HEK293 (cell line): ENCODE data around the gene LAX1.

ENCODE experiments used
- CTCF ChIA-PET: fragments of 350-600 bp; formaldehyde crosslinking; extraction: SDS; loops from one replicate; lab custom pipeline; 2021; ENCODE audit warnings: antibody characterized with exemption; lab: Yijun Ruan, JAX
- POLR2A ChIA-PET: fragments of 300-600 bp; formaldehyde crosslinking; extraction: SDS; loops from one replicate; lab custom pipeline; 2020; ENCODE audit warnings: antibody characterized with exemption, inconsistent platforms; lab: Yijun Ruan, JAX
- H3K27ac ChIP-seq: fragments of 200-500 bp; sonication (Bioruptor generic); 2 replicates; pipeline ENCODE4 v1.5.1; 2014; ENCODE audit warnings: low read depth, low read length, control low read depth, inconsistent platforms; ENCODE audit errors: extremely low read depth
- H3K36me3 ChIP-seq, 2 experiments: fragments of 200-500 bp in 1 of 2; sonication (Bioruptor generic) in 1 of 2; 1 replicate in 1 of 2; 2 replicates in 1 of 2; pipeline ENCODE4 v1.5.1; 2014 to 2017; ENCODE audit warnings: inconsistent platforms in 2 of 2, low read length in 2 of 2; ENCODE audit not compliant: control insufficient read depth in 2 of 2, insufficient read depth in 1 of 2
- H3K4me1 ChIP-seq: fragments of 200-500 bp; sonication (Bioruptor generic); 2 replicates; pipeline ENCODE4 v1.5.1; 2014; ENCODE audit warnings: mild to moderate bottlenecking, low read length, inconsistent platforms; ENCODE audit not compliant: control insufficient read depth, insufficient read depth
- H3K4me3 ChIP-seq: 2 replicates; pipeline ENCODE4 v1.5.1; 2011; ENCODE audit warnings: low read depth, mild to moderate bottlenecking, control low read depth, low read length, moderate library complexity
- H3K9me3 ChIP-seq: fragments of 200-500 bp; sonication (Bioruptor generic); 2 replicates; pipeline ENCODE4 v1.5.1; 2014; ENCODE audit warnings: low read depth, low read length, inconsistent platforms; ENCODE audit not compliant: control insufficient read depth, insufficient read depth
- BCL11B ChIP-seq: fragments of 450-650 bp; formaldehyde crosslinking; IDR thresholded peaks from 2 replicates; pipeline ENCODE4 v1.5.1; 2016; ENCODE audit warnings: low read depth, missing biosample characterization, missing genetic modification characterization
- BCL6B ChIP-seq: fragments of 450-650 bp; formaldehyde crosslinking; IDR thresholded peaks from 2 replicates; pipeline ENCODE4 v1.5.1; 2017; ENCODE audit warnings: missing biosample characterization, missing genetic modification characterization
- GLIS1 ChIP-seq: fragments of 450-650 bp; formaldehyde crosslinking; IDR thresholded peaks from 2 replicates; pipeline ENCODE4 v1.5.1; 2016; ENCODE audit warnings: missing biosample characterization, missing genetic modification characterization
- HOXC10 ChIP-seq: sonication (generic); formaldehyde crosslinking; IDR thresholded peaks from 2 replicates; pipeline ENCODE4 v1.8.1; 2023; ENCODE audit warnings: mild to moderate bottlenecking, missing genetic modification reagents
- SALL2 ChIP-seq: fragments of 450-650 bp; formaldehyde crosslinking; IDR thresholded peaks from 2 replicates; pipeline ENCODE4 v1.5.0; 2017; ENCODE audit warnings: missing biosample characterization, mild to moderate bottlenecking, missing genetic modification characterization, borderline replicate concordance
- SCRT2 ChIP-seq: fragments of 450-650 bp; formaldehyde crosslinking; IDR thresholded peaks from 2 replicates; pipeline ENCODE4 v1.5.1; 2016; ENCODE audit warnings: missing biosample characterization, missing genetic modification characterization
- SP2 ChIP-seq: fragments of 450-650 bp; formaldehyde crosslinking; IDR thresholded peaks from 2 replicates; pipeline ENCODE4 v1.5.1; 2016; ENCODE audit warnings: missing biosample characterization, missing genetic modification characterization
- SP3 ChIP-seq: fragments of 450-650 bp; formaldehyde crosslinking; IDR thresholded peaks from 2 replicates; pipeline ENCODE4 v1.5.1; 2016; ENCODE audit warnings: missing biosample characterization, missing genetic modification characterization
- TRIM28 ChIP-seq: IDR thresholded peaks from 2 replicates; pipeline ENCODE4 v1.6.1; 2011; ENCODE audit warnings: low read length, control low read depth, borderline replicate concordance
- ZBTB11 ChIP-seq: fragments of 450-650 bp; formaldehyde crosslinking; conservative IDR thresholded peaks from 2 replicates; pipeline ENCODE4 v1.5.1; 2016; ENCODE audit warnings: low read depth, missing biosample characterization, missing genetic modification characterization
- ZBTB7A ChIP-seq: fragments of 450-650 bp; formaldehyde crosslinking; IDR thresholded peaks from 2 replicates; pipeline ENCODE4 v1.5.1; 2016; ENCODE audit warnings: low read depth, missing biosample characterization, missing genetic modification characterization
- ZFP41 ChIP-seq: fragments of 450-650 bp; formaldehyde crosslinking; IDR thresholded peaks from 2 replicates; pipeline ENCODE4 v1.5.1; 2016; ENCODE audit warnings: missing biosample characterization, missing genetic modification characterization, borderline replicate concordance
- ZFP69B ChIP-seq: fragments of 450-650 bp; formaldehyde crosslinking; IDR thresholded peaks from 2 replicates; pipeline ENCODE4 v1.5.1; 2016; ENCODE audit warnings: missing biosample characterization, missing genetic modification characterization
- ZNF16 ChIP-seq: fragments of 450-650 bp; formaldehyde crosslinking; IDR thresholded peaks from 2 replicates; pipeline ENCODE4 v1.5.1; 2016; ENCODE audit warnings: low read depth, missing biosample characterization, missing genetic modification characterization
- ZNF214 ChIP-seq: fragments of 450-650 bp; formaldehyde crosslinking; IDR thresholded peaks from 2 replicates; pipeline ENCODE4 v1.5.1; 2017; ENCODE audit warnings: missing biosample characterization, mild to moderate bottlenecking, missing genetic modification characterization, borderline replicate concordance
- ZNF311 ChIP-seq: fragments of 450-650 bp; formaldehyde crosslinking; IDR thresholded peaks from 2 replicates; pipeline ENCODE4 v1.5.1; 2017; ENCODE audit warnings: missing biosample characterization, missing genetic modification characterization, borderline replicate concordance
- ZNF324 ChIP-seq: fragments of 450-650 bp; formaldehyde crosslinking; IDR thresholded peaks from 2 replicates; pipeline ENCODE4 v1.5.1; 2016; ENCODE audit warnings: missing biosample characterization, missing genetic modification characterization
- ZNF366 ChIP-seq: fragments of 450-650 bp; formaldehyde crosslinking; conservative IDR thresholded peaks from 2 replicates; pipeline ENCODE4 v1.5.1; 2016; ENCODE audit warnings: missing biosample characterization, missing genetic modification characterization
- ZSCAN18 ChIP-seq: fragments of 450-650 bp; formaldehyde crosslinking; IDR thresholded peaks from 2 replicates; pipeline ENCODE4 v1.5.1; 2016; ENCODE audit warnings: missing biosample characterization, missing genetic modification characterization
- TF ChIP-seq, protein P1 (sequence below): fragments of 450-650 bp; formaldehyde crosslinking; IDR thresholded peaks from 2 replicates; pipeline ENCODE4 v1.5.1; 2017; ENCODE audit warnings: missing biosample characterization, missing genetic modification characterization

Gene LAX1

GRCh38 chr1:203765029-203765837 lies at the start of gene LAX1:
LAX1 (plus strand) TSS chr1:203765183; CDS start chr1:203765566, 383 bp downstream.
- ChIA-PET POLR2A (interaction anchor here (0.5 kb wide), 1 partner anchor 44 kb away, joined by 9 read pairs; no protein-coding TSS in a partner anchor), CTCF (interaction anchor here (0.7 kb wide), 1 partner anchor 14 kb away, joined by 4 read pairs; no protein-coding TSS in a partner anchor)
- no peak within 1 kb of the TSS for H3K27ac ChIP-seq
- H3K4me3 ChIP-seq, result no peak within 1 kb of the TSS
- no peaks in the 10 kb centered on the region for H3K9me3 ChIP-seq
- H3K4me1 ChIP-seq, result no peaks in the 10 kb centered on the region
- TF ChIP-seq ZFP41 (tag by site-specific recombination) (no peak), SCRT2 (tag by site-specific recombination) (peak; percentile 63; the same call in 1 of the 2 replicates), ZSCAN18 (no peak)
- H3K36me3 ChIP-seq, result no peaks in the 10 kb centered on the region

GRCh38 chr1:203717120-203717519 lies 47.9 kb upstream of the LAX1 start:
- POLR2A ChIA-PET, result no interaction called here
- Histone ChIP-seq H3K36me3 (peaks cover 0 to 37% of the 10 kb centered on the region in 2 experiments; a peak in 2 of 3 replicates), H3K27ac (no peak overlapping the region), H3K4me3 (no peak overlapping the region), H3K9me3 (no peaks in the 10 kb centered on the region), H3K4me1 (no peaks in the 10 kb centered on the region)
- TF ChIP-seq ZNF311 (tag by site-specific recombination) (no peak), ZBTB7A (tag by site-specific recombination) (no peak), GLIS1 (tag by site-specific recombination) (no peak), ZNF366 (tag by site-specific recombination) (no peak), TRIM28 (no peak)
- CTCF ChIA-PET, result interaction anchor here (0.7 kb wide), 1 partner anchor 245 kb away, joined by 3 read pairs; no protein-coding TSS in a partner anchor

GRCh38 chr1:203720242-203720641 lies 44.7 kb upstream of the LAX1 start:
- POLR2A ChIA-PET, result interaction anchor here (1.0 kb wide), 1 partner anchor 9 kb away, joined by 5 read pairs; no protein-coding TSS in a partner anchor
- Histone ChIP-seq H3K36me3 (peaks cover 0 to 34% of the 10 kb centered on the region in 2 experiments; a peak in 2 of 3 replicates), H3K9me3 (no peaks in the 10 kb centered on the region), H3K4me3 (no peak overlapping the region), H3K27ac (no peak overlapping the region), H3K4me1 (no peaks in the 10 kb centered on the region)
- CTCF ChIA-PET, result interaction anchor here (0.7 to 2.2 kb wide), 4 partner anchors 15 to 215 kb away, joined by 3 to 15 read pairs (median 4); no protein-coding TSS in a partner anchor
- TF ChIP-seq SP3 (no peak), HOXC10 (no peak), ZBTB11 (no peak), SALL2 (tag by site-specific recombination) (no peak), BCL11B (tag by site-specific recombination) (no peak), ZNF214 (tag by site-specific recombination) (no peak), ZNF324 (tag by site-specific recombination) (no peak), SP2 (no peak), ZFP69B (no peak), GLIS1 (tag by site-specific recombination) (no peak), ZNF16 (no peak), BCL6B (tag by site-specific recombination) (no peak)
- TF ChIP-seq, protein P1, sequence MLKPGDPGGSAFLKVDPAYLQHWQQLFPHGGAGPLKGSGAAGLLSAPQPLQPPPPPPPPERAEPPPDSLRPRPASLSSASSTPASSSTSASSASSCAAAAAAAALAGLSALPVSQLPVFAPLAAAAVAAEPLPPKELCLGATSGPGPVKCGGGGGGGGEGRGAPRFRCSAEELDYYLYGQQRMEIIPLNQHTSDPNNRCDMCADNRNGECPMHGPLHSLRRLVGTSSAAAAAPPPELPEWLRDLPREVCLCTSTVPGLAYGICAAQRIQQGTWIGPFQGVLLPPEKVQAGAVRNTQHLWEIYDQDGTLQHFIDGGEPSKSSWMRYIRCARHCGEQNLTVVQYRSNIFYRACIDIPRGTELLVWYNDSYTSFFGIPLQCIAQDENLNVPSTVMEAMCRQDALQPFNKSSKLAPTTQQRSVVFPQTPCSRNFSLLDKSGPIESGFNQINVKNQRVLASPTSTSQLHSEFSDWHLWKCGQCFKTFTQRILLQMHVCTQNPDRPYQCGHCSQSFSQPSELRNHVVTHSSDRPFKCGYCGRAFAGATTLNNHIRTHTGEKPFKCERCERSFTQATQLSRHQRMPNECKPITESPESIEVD (tag by site-specific recombination), result no peak
